PFSK-1 (cell line): Measurements from ENCODE around the gene PGAP6.

ENCODE experiments used
- POLR2AphosphoS5 ChIP-seq: IDR thresholded peaks from 2 replicates; pipeline ENCODE4 v1.6.1; 2012; ENCODE audit warnings: low read depth, mild to moderate bottlenecking, control low read depth, low read length, moderate library complexity
- TF ChIP-seq, protein P1 (sequence below), 2 experiments: IDR thresholded peaks; 2 replicates each; pipeline versions ENCODE4 v1.6.1 to v1.8.0; 2011 to 2012; ENCODE audit warnings: low read depth in 2 of 2, low read length in 2 of 2, control low read depth in 1 of 2, inconsistent platforms in 1 of 2, mild to moderate bottlenecking in 1 of 2, moderate library complexity in 1 of 2; ENCODE audit not compliant: insufficient read depth in 1 of 2

GRCh38 chr16:374616-374926 lies 7.2 kb downstream of the PGAP6 start:
- TF ChIP-seq POLR2AphosphoS5: no peak
- TF ChIP-seq, protein P1, sequence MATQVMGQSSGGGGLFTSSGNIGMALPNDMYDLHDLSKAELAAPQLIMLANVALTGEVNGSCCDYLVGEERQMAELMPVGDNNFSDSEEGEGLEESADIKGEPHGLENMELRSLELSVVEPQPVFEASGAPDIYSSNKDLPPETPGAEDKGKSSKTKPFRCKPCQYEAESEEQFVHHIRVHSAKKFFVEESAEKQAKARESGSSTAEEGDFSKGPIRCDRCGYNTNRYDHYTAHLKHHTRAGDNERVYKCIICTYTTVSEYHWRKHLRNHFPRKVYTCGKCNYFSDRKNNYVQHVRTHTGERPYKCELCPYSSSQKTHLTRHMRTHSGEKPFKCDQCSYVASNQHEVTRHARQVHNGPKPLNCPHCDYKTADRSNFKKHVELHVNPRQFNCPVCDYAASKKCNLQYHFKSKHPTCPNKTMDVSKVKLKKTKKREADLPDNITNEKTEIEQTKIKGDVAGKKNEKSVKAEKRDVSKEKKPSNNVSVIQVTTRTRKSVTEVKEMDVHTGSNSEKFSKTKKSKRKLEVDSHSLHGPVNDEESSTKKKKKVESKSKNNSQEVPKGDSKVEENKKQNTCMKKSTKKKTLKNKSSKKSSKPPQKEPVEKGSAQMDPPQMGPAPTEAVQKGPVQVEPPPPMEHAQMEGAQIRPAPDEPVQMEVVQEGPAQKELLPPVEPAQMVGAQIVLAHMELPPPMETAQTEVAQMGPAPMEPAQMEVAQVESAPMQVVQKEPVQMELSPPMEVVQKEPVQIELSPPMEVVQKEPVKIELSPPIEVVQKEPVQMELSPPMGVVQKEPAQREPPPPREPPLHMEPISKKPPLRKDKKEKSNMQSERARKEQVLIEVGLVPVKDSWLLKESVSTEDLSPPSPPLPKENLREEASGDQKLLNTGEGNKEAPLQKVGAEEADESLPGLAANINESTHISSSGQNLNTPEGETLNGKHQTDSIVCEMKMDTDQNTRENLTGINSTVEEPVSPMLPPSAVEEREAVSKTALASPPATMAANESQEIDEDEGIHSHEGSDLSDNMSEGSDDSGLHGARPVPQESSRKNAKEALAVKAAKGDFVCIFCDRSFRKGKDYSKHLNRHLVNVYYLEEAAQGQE (IDR thresholded peaks at IDR 0.05; ENCODE audit: insufficient read depth in 1 of 2, low read depth in 2 of 2, low read length in 2 of 2): no peak
